Mesenchymal stem cell (in vitro differentiated cells and primary cell): ENCODE data around the gene APPBP2.

ENCODE experiments used
- DNase-seq: peaks from one replicate; pipeline ENCODE4 v3.0.0-alpha.2; 2013
- H2AFZ ChIP-seq: one replicate; pipeline ENCODE4 v1.6.1; 2013; ENCODE audit warnings: low read depth, mild to moderate bottlenecking, control low read depth, inconsistent platforms, low read length, moderate library complexity
- H2AK5ac ChIP-seq: 2 replicates; pipeline ENCODE4 v1.6.1; 2013; ENCODE audit warnings: low read length, moderate library complexity, mild to moderate bottlenecking, inconsistent platforms; ENCODE audit not compliant: severe bottlenecking
- H2BK120ac ChIP-seq: one replicate; pipeline ENCODE4 v1.6.1; 2013; ENCODE audit warnings: low read depth, mild to moderate bottlenecking, inconsistent platforms, low read length, moderate library complexity
- H2BK12ac ChIP-seq, 2 experiments: one replicate each; pipeline ENCODE4 v1.6.1; 2013; ENCODE audit warnings: inconsistent platforms in 2 of 2, low read length in 2 of 2, mild to moderate bottlenecking in 2 of 2, moderate library complexity in 2 of 2, control low read depth in 1 of 2
- H2BK15ac ChIP-seq: one replicate; pipeline ENCODE4 v1.6.1; 2013; ENCODE audit warnings: mild to moderate bottlenecking, low read depth, inconsistent platforms; ENCODE audit not compliant: poor library complexity, severe bottlenecking
- H2BK5ac ChIP-seq: 2 replicates; pipeline ENCODE4 v1.6.1; 2013; ENCODE audit warnings: low read depth, mild to moderate bottlenecking, low read length, control low read depth, inconsistent platforms; ENCODE audit not compliant: poor library complexity, severe bottlenecking
- H3K14ac ChIP-seq, 2 experiments: one replicate each; pipeline ENCODE4 v1.6.1; 2013; ENCODE audit warnings: inconsistent platforms in 2 of 2, low read length in 2 of 2, control low read depth in 1 of 2, mild to moderate bottlenecking in 1 of 2, moderate library complexity in 1 of 2
- H3K18ac ChIP-seq, 2 experiments: one replicate each; pipeline ENCODE4 v1.6.1; 2013; ENCODE audit warnings: inconsistent platforms in 2 of 2, low read length in 2 of 2, control low read depth in 1 of 2, low read depth in 1 of 2, mild to moderate bottlenecking in 1 of 2
- H3K23ac ChIP-seq, 2 experiments: one replicate each; pipeline ENCODE4 v1.6.1; 2013; ENCODE audit warnings: inconsistent platforms in 2 of 2, low read length in 2 of 2, mild to moderate bottlenecking in 2 of 2, moderate library complexity in 2 of 2, control low read depth in 1 of 2
- H3K27ac ChIP-seq: 2 replicates; pipeline ENCODE4 v1.5.1; 2013; ENCODE audit warnings: mild to moderate bottlenecking, moderate library complexity, low read length, control low read depth, inconsistent platforms; ENCODE audit not compliant: poor library complexity, severe bottlenecking
- H3K27me3 ChIP-seq, 2 experiments: 2 replicates each; pipeline versions ENCODE4 v1.6.1 to v1.7.0; 2013; ENCODE audit warnings: low read length in 2 of 2, mild to moderate bottlenecking in 2 of 2, moderate library complexity in 2 of 2, control low read depth in 1 of 2, inconsistent platforms in 1 of 2; ENCODE audit not compliant: control insufficient read depth in 1 of 2, insufficient read depth in 1 of 2
- H3K36me3 ChIP-seq, 2 experiments: 2 replicates each; pipeline versions ENCODE4 v1.6.1 to v1.7.0; 2013; ENCODE audit warnings: low read length in 2 of 2, control low read depth in 1 of 2, inconsistent platforms in 1 of 2, low read depth in 1 of 2, mild to moderate bottlenecking in 1 of 2; ENCODE audit not compliant: insufficient read depth in 2 of 2, control insufficient read depth in 1 of 2
- H3K4ac ChIP-seq, 2 experiments: one replicate each; pipeline ENCODE4 v1.6.1; 2013; ENCODE audit warnings: inconsistent platforms in 2 of 2, low read length in 2 of 2, mild to moderate bottlenecking in 2 of 2, moderate library complexity in 2 of 2, control low read depth in 1 of 2, low read depth in 1 of 2
- H3K4me1 ChIP-seq: 2 replicates; pipeline ENCODE4 v1.6.1; 2013; ENCODE audit warnings: low read depth, low read length, control low read depth; ENCODE audit not compliant: control insufficient read depth, insufficient read depth
- H3K4me2 ChIP-seq: 2 replicates; pipeline ENCODE4 v1.6.1; 2013; ENCODE audit warnings: low read length, mild to moderate bottlenecking, inconsistent platforms; ENCODE audit not compliant: poor library complexity, severe bottlenecking
- H3K4me3 ChIP-seq, 2 experiments: 2 replicates each; pipeline versions ENCODE4 v1.5.1 to v1.7.0; 2013; ENCODE audit warnings: low read length in 2 of 2, mild to moderate bottlenecking in 2 of 2, control low read depth in 1 of 2, low read depth in 1 of 2; ENCODE audit not compliant: insufficient read depth in 1 of 2
- H3K79me1 ChIP-seq: replicated peaks from 2 replicates; pipeline ENCODE4 v1.6.1; 2013; ENCODE audit warnings: mild to moderate bottlenecking, control low read depth, low read length, inconsistent platforms; ENCODE audit not compliant: poor library complexity, severe bottlenecking
- H3K9ac ChIP-seq: 2 replicates; pipeline ENCODE4 v1.7.0; 2013; ENCODE audit warnings: mild to moderate bottlenecking, low read length, moderate library complexity
- H3K9me3 ChIP-seq: 2 replicates; pipeline ENCODE4 v1.7.0; 2013; ENCODE audit warnings: mild to moderate bottlenecking, low read length; ENCODE audit not compliant: control insufficient read depth
- H4K8ac ChIP-seq: one replicate; pipeline ENCODE4 v1.6.1; 2013; ENCODE audit warnings: inconsistent platforms, mild to moderate bottlenecking, low read length, moderate library complexity
- H4K91ac ChIP-seq: one replicate; pipeline ENCODE4 v1.6.1; 2013; ENCODE audit warnings: mild to moderate bottlenecking, low read length, inconsistent platforms
- WGBS: methylation state at CpG from one replicate; pipeline ENCODE4 v1.1.7; 2013; ENCODE audit warnings: mixed read lengths; 5-methylcytosine and 5-hydroxymethylcytosine counted together

Gene APPBP2

DNA sequence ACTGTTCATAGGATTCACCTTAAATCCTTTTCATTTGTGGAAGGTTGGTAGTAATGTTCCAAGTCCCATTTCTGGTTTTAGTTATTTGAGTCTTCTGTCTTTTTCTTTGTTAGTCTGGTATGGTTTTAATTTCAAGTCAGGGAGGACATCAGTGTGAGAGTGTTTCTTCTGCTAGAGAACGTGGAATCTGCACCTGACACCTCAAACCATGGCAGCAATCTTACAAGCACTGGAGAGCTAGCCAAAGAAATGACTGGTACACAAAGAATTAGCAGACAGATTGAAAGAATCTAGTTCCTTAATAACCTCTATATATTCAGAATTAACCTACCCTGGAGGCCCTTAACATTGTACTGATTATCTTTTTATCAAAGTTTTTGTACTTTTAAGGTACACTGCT is 53.6 kb downstream of the APPBP2 start:
- Histone ChIP-seq H3K36me3 (peaks cover 3 to 52% of the 10 kb centered on the region in 2 experiments), H3K4me2 (no peak overlapping the region), H2AFZ (no peak overlapping the region), H3K4me3 (no peak overlapping the region), H2BK15ac (no peak overlapping the region), H4K91ac (no peak overlapping the region), H3K4ac (no peak overlapping the region), H2AK5ac (no peak overlapping the region), H2BK120ac (no peak overlapping the region), H3K27me3 (no peaks in the 10 kb centered on the region), H3K18ac (no peak overlapping the region), H3K9ac (no peak overlapping the region), H4K8ac (no peak overlapping the region), H3K14ac (no peak overlapping the region), H3K27ac (no peak overlapping the region), H3K79me1 (peaks cover 4% of the 10 kb centered on the region), H3K23ac (no peak overlapping the region), H3K4me1 (peaks cover 3% of the 10 kb centered on the region), H3K9me3 (peaks cover 3% of the 10 kb centered on the region), H2BK5ac (no peak overlapping the region), H2BK12ac (no peak overlapping the region)
- no peak for DNase-seq
- 100% methylated on average over 1 of the region's 1 CpG for WGBS

GRCh38 chr17:60471451-60471850 is 54.6 kb downstream of the APPBP2 start:
- H4K91ac ChIP-seq, result no peak overlapping the region
- H3K4ac ChIP-seq, result no peak overlapping the region
- H3K4me2 ChIP-seq, result no peak overlapping the region
- H3K14ac ChIP-seq, result no peak overlapping the region
- H2BK15ac ChIP-seq, result no peak overlapping the region
- no peak for DNase-seq
- H3K18ac ChIP-seq, result no peak overlapping the region
- H2BK5ac ChIP-seq, result no peak overlapping the region
- H2BK12ac ChIP-seq, result no peak overlapping the region
- H3K4me3 ChIP-seq, result no peak overlapping the region
- no peak overlapping the region for H3K23ac ChIP-seq
- H3K9ac ChIP-seq, result no peak overlapping the region
- peaks cover 3% of the 10 kb centered on the region for H3K9me3 ChIP-seq
- peaks cover 3 to 49% of the 10 kb centered on the region in 2 experiments for H3K36me3 ChIP-seq
- no peak overlapping the region for H3K27ac ChIP-seq
- peaks cover 4% of the 10 kb centered on the region for H3K79me1 ChIP-seq
- H2BK120ac ChIP-seq, result no peak overlapping the region
- WGBS, result 98% methylated on average over 3 of the region's 4 CpGs
- no peaks in the 10 kb centered on the region for H3K27me3 ChIP-seq
- no peak overlapping the region for H4K8ac ChIP-seq
- H2AK5ac ChIP-seq, result no peak overlapping the region
- H3K4me1 ChIP-seq, result peaks cover 3% of the 10 kb centered on the region
- no peak overlapping the region for H2AFZ ChIP-seq

DNA sequence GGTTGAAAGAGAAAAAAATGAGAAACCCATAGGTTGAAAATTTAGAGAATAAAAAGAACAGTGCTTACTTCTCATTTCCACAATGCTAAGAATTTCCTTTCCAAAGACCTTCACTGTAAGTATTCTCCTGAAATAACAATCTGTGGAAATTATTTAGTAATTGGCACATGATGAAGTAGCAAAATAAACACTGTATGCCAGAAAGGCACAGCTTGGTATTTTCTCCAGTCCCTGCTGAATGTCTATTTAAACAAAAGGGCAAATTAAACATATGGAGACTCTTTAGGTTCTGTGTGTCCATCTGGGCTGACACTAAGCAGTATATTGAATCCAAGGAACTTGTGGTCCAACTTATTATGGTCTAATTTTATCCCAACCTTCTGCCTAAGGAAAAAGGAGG is 57.7 kb downstream of the APPBP2 start:
- no peak overlapping the region for H3K18ac ChIP-seq
- no peak overlapping the region for H3K4me2 ChIP-seq
- no peak overlapping the region for H3K27ac ChIP-seq
- H4K91ac ChIP-seq, result no peak overlapping the region
- H2AFZ ChIP-seq, result no peak overlapping the region
- peaks cover 12% of the 10 kb centered on the region for H3K79me1 ChIP-seq
- no peak overlapping the region for H3K4ac ChIP-seq
- peaks cover 3% of the 10 kb centered on the region for H3K9me3 ChIP-seq
- no peak overlapping the region for H2BK120ac ChIP-seq
- peaks cover 3% of the 10 kb centered on the region for H3K4me1 ChIP-seq
- H3K36me3 ChIP-seq, result peaks cover 15 to 75% of the 10 kb centered on the region in 2 experiments
- H4K8ac ChIP-seq, result no peak overlapping the region
- H2BK15ac ChIP-seq, result no peak overlapping the region
- peak; percentile 14 for DNase-seq
- H3K23ac ChIP-seq, result no peak overlapping the region
- H2AK5ac ChIP-seq, result no peak overlapping the region
- H3K14ac ChIP-seq, result no peak overlapping the region
- no peak overlapping the region for H3K4me3 ChIP-seq
- H3K9ac ChIP-seq, result no peak overlapping the region
- no peak overlapping the region for H2BK5ac ChIP-seq
- no peaks in the 10 kb centered on the region for H3K27me3 ChIP-seq
- no peak overlapping the region for H2BK12ac ChIP-seq

DNA sequence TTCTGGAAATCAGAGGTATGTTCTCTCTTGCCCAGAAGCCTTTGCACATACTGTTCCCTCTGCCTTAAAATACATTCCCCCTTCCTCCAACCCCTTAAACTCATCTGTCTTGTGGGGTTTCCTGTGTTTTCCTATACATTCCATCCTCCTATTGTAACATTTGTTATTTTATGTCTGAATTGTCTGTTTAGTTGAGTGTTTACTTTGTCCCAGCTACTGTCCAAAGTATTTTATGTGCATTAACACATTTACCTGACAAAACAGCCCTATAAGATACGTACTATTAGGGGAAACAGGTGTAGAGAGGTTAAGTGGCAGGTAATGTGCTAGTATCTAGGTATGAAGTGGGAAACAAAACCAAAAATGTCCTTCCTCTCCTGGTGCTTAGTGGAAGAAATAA is 61.7 kb downstream of the APPBP2 start:
- H2BK5ac ChIP-seq, result no peak overlapping the region
- H4K91ac ChIP-seq, result no peak overlapping the region
- WGBS, result 100% methylated on average over 1 of the region's 1 CpG

More for the DNA sequence above, 61.7 kb downstream of the APPBP2 start:
- H3K4me3 ChIP-seq, result no peak overlapping the region
- no peaks in the 10 kb centered on the region for H3K9me3 ChIP-seq
- H3K14ac ChIP-seq, result no peak overlapping the region
- H3K18ac ChIP-seq, result no peak overlapping the region
- no peak overlapping the region for H4K8ac ChIP-seq
- no peak overlapping the region for H3K4me2 ChIP-seq
- H2BK15ac ChIP-seq, result no peak overlapping the region
- no peak overlapping the region for H2BK120ac ChIP-seq
- H2AK5ac ChIP-seq, result no peak overlapping the region
- peaks cover 15% of the 10 kb centered on the region for H3K79me1 ChIP-seq
- H3K27me3 ChIP-seq, result no peaks in the 10 kb centered on the region
- H3K9ac ChIP-seq, result peak overlapping the region; percentile 34
- no peak overlapping the region for H2AFZ ChIP-seq
- H3K23ac ChIP-seq, result no peak overlapping the region
- DNase-seq, result no peak
- peaks cover 1% of the 10 kb centered on the region for H3K4me1 ChIP-seq
- H3K36me3 ChIP-seq, result peaks cover 23 to 91% of the 10 kb centered on the region in 2 experiments
- no peak overlapping the region for H3K27ac ChIP-seq
- no peak overlapping the region for H2BK12ac ChIP-seq
- no peak overlapping the region for H3K4ac ChIP-seq
